Osteoblast (primary cell): ENCODE results near the gene SOX5. TPM values are rescaled to one million over a fixed set of nuclear protein-coding genes. Genes with fewer than 3 reads are reported as not detected.

Experiments used
- DNase-seq: peaks from one replicate; pipeline ENCODE4 v3.0.0; 2011; ENCODE audit warnings: low spot score, mixed read lengths; ENCODE audit not compliant: insufficient read length; ENCODE audit errors: missing footprints
- H2AFZ ChIP-seq: 2 replicates; pipeline ENCODE4 v1.6.0; 2011; ENCODE audit warnings: mild to moderate bottlenecking, low read length
- H3K27ac ChIP-seq: 2 replicates; pipeline ENCODE4 v1.5.1; 2011; ENCODE audit warnings: mild to moderate bottlenecking, low read depth, low read length, moderate library complexity
- H3K27me3 ChIP-seq: 2 replicates; pipeline ENCODE4 v1.6.0; 2012; ENCODE audit warnings: mild to moderate bottlenecking, control low read depth, inconsistent platforms, low read length, moderate library complexity; ENCODE audit not compliant: insufficient read depth
- H3K36me3 ChIP-seq: 2 replicates; pipeline ENCODE4 v1.5.1; 2011; ENCODE audit warnings: mild to moderate bottlenecking, low read length, control low read depth, moderate library complexity; ENCODE audit not compliant: insufficient read depth
- H3K4me1 ChIP-seq: 2 replicates; pipeline ENCODE4 v1.5.1; 2011; ENCODE audit warnings: mild to moderate bottlenecking, low read length, control low read depth, moderate library complexity; ENCODE audit not compliant: insufficient read depth
- H3K4me2 ChIP-seq: 2 replicates; pipeline ENCODE4 v1.6.0; 2011; ENCODE audit warnings: mild to moderate bottlenecking, low read length; ENCODE audit not compliant: insufficient read depth
- H3K4me3 ChIP-seq: fragments of 200-600 bp; sonication (generic); 3 replicates; pipeline ENCODE4 v1.5.1; 2012; ENCODE audit warnings: mild to moderate bottlenecking, low read length, inconsistent platforms; ENCODE audit not compliant: insufficient read depth
- H3K79me2 ChIP-seq: 2 replicates; pipeline ENCODE4 v1.6.0; 2012; ENCODE audit warnings: mild to moderate bottlenecking, low read length, control low read depth, inconsistent platforms; ENCODE audit not compliant: insufficient read depth
- H3K9me3 ChIP-seq: 2 replicates; pipeline ENCODE4 v1.5.1; 2011; ENCODE audit warnings: low read depth, low read length, control low read depth
- H4K20me1 ChIP-seq: 2 replicates; pipeline ENCODE4 v1.6.0; 2012; ENCODE audit warnings: mild to moderate bottlenecking, low read length, control low read depth; ENCODE audit not compliant: insufficient read depth
- total RNA-seq: library from RNA; depleted of rRNA; stranded (reverse); fragments of >200 nt; gene quantifications from 2 replicates; pipeline ENCODE4 v1.2.3, GENCODE V29; 2012
- TF ChIP-seq, protein P1 (sequence below): IDR thresholded peaks from 2 replicates; pipeline ENCODE4 v1.5.1; 2011; ENCODE audit warnings: mild to moderate bottlenecking, low read depth, low read length, moderate library complexity; ENCODE audit errors: extremely low read depth

Gene SOX5
- total RNA-seq, 1 donor, result 5.1 TPM

GRCh38 chr12:23504043-23504442 lies 445.4 kb downstream of the SOX5 start:
- H3K79me2 ChIP-seq, result no peaks in the 10 kb centered on the region
- H3K4me3 ChIP-seq, result no peak overlapping the region
- no peak overlapping the region for H3K27ac ChIP-seq
- no peak overlapping the region for H2AFZ ChIP-seq
- H3K4me2 ChIP-seq, result no peak overlapping the region
- no peaks in the 10 kb centered on the region for H3K9me3 ChIP-seq
- no peak for DNase-seq
- TF ChIP-seq, protein P1, sequence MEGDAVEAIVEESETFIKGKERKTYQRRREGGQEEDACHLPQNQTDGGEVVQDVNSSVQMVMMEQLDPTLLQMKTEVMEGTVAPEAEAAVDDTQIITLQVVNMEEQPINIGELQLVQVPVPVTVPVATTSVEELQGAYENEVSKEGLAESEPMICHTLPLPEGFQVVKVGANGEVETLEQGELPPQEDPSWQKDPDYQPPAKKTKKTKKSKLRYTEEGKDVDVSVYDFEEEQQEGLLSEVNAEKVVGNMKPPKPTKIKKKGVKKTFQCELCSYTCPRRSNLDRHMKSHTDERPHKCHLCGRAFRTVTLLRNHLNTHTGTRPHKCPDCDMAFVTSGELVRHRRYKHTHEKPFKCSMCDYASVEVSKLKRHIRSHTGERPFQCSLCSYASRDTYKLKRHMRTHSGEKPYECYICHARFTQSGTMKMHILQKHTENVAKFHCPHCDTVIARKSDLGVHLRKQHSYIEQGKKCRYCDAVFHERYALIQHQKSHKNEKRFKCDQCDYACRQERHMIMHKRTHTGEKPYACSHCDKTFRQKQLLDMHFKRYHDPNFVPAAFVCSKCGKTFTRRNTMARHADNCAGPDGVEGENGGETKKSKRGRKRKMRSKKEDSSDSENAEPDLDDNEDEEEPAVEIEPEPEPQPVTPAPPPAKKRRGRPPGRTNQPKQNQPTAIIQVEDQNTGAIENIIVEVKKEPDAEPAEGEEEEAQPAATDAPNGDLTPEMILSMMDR, result no peak
- no peaks in the 10 kb centered on the region for H3K4me1 ChIP-seq
- no peaks in the 10 kb centered on the region for H4K20me1 ChIP-seq
- H3K36me3 ChIP-seq, result no peaks in the 10 kb centered on the region
- H3K27me3 ChIP-seq, result no peaks in the 10 kb centered on the region

- H2AFZ ChIP-seq, result no peak overlapping the region
- no peak overlapping the region for H3K27ac ChIP-seq
- TF ChIP-seq, protein P1, result no peak
- H4K20me1 ChIP-seq, result no peaks in the 10 kb centered on the region
- H3K36me3 ChIP-seq, result no peaks in the 10 kb centered on the region
- DNase-seq, result no peak
- H3K4me1 ChIP-seq, result no peaks in the 10 kb centered on the region
- no peaks in the 10 kb centered on the region for H3K9me3 ChIP-seq
- no peaks in the 10 kb centered on the region for H3K27me3 ChIP-seq
- H3K79me2 ChIP-seq, result no peaks in the 10 kb centered on the region
- no peak overlapping the region for H3K4me2 ChIP-seq
- no peak overlapping the region for H3K4me3 ChIP-seq
Observed at GRCh38 chr12:23503544-23503943, 445.9 kb downstream of the SOX5 start.

- Histone ChIP-seq H3K27me3 (no peaks in the 10 kb centered on the region), H3K36me3 (no peaks in the 10 kb centered on the region), H3K4me3 (no peak overlapping the region), H3K4me1 (no peaks in the 10 kb centered on the region), H3K79me2 (no peaks in the 10 kb centered on the region), H3K9me3 (no peaks in the 10 kb centered on the region), H3K4me2 (no peak overlapping the region), H3K27ac (no peak overlapping the region), H4K20me1 (no peaks in the 10 kb centered on the region), H2AFZ (no peak overlapping the region)
- TF ChIP-seq, protein P1, result no peak
- DNase-seq, result no peak
Observed at GRCh38 chr12:23502259-23502658, 447.2 kb downstream of the SOX5 start.

DNA sequence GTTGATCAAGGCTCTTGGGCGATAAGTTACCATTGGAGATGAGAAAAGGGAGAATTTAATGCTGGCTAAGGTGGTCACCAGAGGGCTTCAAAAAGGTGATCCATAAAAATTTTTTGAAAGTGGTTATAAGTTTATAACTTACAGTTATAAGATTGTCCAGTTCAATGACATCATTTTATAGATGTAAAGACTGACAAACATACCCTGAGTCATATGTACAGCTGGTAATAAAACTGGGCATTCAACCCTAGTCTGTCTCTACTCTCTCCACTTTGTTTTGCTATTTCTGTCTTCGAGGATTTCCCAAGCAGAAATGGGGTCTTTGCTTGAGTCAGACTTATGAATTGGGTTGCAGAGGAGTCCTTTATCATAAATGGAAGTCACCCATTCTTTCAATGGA lies 454.0 kb downstream of the SOX5 start:
- TF ChIP-seq, protein P1, result no peak
- H3K4me1 ChIP-seq, result no peaks in the 10 kb centered on the region
- no peak overlapping the region for H2AFZ ChIP-seq
- no peaks in the 10 kb centered on the region for H3K9me3 ChIP-seq
- H3K79me2 ChIP-seq, result no peaks in the 10 kb centered on the region
- no peak for DNase-seq
- H3K36me3 ChIP-seq, result no peaks in the 10 kb centered on the region
- no peak overlapping the region for H3K4me3 ChIP-seq
- H3K27ac ChIP-seq, result no peak overlapping the region
- no peak overlapping the region for H3K4me2 ChIP-seq
- no peaks in the 10 kb centered on the region for H3K27me3 ChIP-seq
- no peaks in the 10 kb centered on the region for H4K20me1 ChIP-seq
